HG02678 (cell line): ENCODE data around the gene ASIC2.

Experiments used
- ATAC-seq: cut with Tn5 transposase; IDR thresholded peaks from one replicate; pipeline ENCODE4 v1.9.1; 2021; ENCODE audit warnings: mild to moderate bottlenecking, moderate library complexity; ENCODE audit not compliant: unreplicated experiment

ASIC2 gene

DNA sequence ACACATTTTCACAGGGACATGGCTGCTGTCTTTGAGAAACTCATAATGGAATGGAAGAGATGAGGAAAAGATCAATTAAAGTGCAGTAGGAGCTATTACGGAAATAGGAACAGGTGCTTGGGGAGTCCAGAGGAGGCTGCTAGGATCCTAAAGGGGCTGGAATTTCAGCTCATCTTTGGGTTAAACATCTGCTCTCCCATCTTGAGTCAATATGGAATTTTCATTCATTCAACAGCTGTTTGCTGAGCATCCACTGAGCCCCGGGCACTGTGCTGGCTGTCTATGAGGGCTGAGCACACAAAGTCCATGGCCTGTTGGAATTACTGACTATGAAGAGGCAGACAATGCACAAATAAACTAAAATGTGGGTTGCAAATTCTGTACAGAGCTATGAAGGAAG, 47.9 kb downstream of the ASIC2 start:
- no peak for ATAC-seq

DNA sequence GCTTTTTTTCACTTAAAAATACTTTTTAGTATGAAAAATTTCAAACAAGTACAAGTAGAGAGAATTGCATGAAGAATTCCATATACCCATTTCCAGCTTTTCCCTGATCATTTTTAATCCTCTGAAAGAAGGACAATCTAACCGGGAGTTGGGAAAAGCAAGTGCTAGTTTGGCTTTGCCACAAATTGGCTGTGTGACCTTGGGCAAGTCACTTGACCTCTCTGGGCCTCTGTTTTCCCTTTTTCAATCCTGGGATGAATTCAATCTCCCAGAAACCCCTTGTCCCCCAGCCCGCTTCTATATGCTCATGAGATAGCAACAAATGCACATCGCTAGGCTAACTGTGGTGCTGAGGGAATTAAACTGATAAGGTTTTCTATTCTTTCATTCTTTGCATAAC, 49.4 kb downstream of the ASIC2 start:
- ATAC-seq = no peak

DNA sequence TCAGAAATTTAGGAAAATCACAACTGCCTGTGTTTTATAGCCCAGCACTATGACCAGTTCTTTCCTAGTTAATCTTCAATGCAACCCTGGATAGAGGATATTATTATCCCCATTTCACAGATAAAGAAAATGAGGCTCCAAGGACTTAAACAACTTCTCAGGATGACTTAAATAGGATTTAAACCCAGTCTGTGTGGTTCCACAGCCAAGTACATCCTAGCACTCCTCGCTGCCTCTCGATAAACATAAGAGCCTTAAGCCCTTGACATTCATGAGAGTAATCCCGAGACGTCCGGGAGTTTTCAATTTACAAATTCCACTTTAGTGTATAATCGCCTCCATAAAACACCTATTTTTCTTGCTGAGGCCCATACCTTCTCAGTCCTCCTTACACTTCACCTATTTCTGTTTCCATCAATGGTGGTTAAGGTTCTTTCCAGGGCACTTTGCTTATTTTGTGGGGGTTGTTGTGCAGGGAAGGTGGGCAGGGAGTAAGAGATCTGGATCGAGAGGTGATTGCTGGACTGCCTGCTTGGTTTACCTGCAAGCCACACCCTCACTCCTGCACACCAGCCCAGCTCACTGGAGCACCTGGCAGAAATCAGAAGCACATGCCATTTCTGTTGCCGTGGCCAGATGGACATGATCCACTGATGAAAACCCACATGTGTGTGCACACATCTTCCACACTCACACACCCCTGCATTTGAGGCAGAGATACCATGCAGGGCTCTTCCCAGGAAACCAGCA, 50.5 kb downstream of the ASIC2 start:
- no peak for ATAC-seq

DNA sequence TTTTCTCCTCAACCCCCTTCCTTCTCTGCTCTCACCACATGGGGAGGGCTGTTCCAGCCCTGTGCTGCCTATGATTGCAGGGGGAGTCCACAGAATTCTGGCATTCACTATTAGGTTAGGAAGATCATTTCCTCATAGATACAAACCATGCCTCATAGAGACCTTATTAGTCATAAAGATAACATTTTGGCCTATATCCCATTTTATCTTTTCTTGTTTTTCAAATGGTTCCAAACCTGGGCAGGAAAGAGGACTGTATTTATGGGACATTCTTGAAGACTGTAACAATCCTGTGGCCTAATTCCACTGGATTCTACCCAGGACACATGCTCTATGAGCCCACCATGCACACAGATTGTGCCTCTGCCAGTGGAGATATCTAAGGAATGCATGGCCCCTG, 51.7 kb downstream of the ASIC2 start:
- ATAC-seq = no peak

DNA sequence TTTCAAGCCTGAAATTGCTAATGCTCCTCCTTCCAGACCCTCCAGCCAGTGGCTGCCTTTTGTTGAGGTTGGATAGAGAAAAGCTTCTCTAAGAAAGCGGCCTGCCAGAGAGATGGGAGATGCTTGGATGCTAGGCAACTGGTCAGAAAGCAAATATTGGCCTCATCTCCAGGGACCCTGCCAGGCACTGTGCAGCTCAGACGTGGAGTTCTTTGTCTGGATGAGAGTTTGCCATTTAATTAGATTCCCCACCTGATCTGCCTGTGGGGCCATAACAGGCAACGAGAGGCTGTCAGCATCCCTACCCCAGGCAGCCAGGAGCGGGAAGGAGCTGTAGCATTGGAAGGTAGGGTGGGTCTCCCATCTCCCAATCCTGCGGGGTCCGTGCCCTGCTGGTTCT, 52.7 kb downstream of the ASIC2 start:
- ATAC-seq = no peak

DNA sequence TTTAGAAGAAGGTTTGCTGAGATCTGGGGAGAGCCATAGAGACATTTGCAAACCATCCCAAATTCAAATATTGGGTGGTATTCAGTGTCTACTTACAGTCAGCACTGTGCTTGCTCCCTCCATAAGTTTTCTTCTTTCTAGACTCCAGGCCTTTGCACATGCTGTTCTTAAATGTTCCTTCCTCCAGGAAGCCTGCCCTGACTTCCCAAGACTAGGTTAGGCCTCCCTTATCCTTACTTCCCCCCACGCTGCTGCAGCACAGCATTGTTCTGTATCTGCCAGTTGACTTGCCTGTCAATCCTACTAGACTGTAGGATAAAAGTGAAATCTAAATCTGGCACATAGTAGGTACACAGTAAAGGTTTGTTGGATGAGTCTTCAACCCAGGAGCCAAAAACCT, 53.4 kb downstream of the ASIC2 start:
- ATAC-seq = no peak

DNA sequence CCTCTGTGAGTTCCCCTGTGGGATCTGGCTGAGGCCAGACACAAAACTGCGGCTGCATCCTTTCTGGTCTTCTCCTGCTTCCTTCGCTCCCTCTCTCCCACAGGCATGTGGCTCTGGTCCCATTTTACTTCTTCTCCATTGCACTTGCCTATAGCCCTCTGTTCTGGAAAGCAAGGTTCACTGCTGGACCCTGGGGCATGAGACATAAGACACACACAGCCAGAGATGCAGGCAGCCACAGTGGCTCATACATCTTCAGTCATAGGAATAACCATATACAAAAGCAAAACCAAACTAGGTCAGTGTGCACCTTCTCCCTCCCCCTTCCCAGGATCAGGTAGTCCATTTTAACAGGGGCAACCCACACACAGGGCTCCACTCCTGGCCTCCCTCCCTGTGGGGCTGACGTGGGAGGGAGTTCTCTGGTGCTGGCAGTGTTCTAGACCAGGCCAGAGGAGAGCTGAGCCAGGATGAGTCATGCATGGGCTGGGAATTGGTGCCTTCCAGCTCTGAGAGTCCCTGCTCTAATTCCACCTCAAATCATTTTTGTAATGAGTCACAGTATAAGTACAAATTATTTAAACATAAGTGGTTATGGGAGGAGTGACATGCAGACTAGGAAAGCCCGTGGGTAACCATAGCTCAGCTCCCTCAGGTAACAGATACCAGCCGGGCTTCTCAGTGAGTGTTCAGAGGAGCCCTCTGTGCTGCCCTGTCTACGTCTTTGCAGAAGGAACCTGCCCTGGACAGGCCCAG, 58.0 kb downstream of the ASIC2 start:
- ATAC-seq = no peak

DNA sequence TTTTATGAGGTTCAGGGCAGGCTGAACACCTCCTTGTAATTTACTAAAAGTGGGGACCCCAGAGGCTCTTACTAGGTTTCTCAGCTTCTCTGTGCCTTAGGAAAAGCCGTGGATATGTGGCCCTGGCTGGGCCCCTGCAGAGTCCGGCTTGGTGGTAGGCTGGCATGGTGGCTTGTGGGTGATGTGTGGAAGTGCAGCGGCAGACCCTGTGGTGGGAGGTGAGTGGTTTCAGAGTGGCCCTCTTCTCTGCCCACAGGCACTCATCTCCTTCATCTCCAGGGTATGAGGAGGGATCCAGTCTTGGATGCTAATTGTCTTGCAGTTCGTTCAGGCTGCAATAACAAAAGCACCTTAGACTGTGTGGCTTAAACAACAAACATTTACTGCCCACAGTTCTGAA, 58.9 kb downstream of the ASIC2 start:
- ATAC-seq = no peak

DNA sequence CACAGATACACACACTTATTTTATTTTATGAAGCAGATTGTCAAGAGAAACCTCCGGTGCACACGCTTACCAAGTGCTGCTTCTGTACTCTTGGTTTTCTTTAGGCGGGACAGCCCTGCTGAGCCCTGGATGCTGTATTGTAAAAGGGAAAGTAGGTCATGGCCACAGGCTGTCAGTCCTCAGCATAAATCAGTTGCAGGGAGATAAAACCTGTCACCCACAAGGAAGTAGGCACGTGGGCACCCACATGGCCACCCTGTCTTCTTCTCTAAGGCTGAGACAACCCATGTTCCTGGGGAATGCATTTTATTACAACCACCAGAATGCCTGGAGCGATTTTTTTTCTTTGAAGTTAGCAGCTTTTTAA, 59.3 kb downstream of the ASIC2 start:
- no peak for ATAC-seq

DNA sequence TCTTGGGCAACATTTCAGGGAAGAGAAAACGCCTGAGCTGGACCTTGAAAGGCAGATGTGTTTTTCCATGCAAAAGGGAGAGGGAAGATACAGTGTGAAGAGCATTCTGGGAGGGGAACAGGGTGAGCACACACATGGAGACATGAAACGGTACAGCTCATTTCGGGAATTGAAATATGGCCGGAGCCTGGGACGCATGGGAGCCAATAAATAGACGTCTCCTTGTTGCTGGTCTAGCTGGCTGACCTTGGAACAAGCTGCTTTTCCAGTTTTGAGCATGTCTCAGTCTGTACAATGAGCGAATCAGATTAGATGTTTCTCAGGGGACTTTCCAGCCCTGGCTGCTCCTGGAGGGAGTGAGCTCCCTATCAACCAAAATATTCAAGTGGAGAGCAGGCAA, 63.6 kb downstream of the ASIC2 start:
- ATAC-seq = no peak

DNA sequence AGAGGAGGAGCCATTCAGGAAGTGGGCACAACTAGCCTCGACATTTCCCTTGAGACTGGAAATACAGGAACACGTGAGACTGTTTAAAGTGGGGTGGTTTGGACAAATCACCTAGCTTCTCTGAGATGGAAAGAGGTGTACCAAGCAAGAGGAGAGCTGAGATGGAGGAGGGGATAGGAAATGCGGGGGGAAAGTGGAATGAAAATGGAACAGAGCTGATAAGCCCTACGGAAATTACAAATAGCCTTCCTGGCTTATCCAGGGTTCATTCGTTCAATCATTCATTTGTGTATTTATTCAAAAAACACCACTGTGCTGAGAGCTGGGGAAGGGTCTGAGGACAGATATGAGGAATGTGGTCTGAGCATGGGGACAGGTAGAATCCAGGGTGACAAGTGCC, 64.1 kb downstream of the ASIC2 start:
- no peak for ATAC-seq

DNA sequence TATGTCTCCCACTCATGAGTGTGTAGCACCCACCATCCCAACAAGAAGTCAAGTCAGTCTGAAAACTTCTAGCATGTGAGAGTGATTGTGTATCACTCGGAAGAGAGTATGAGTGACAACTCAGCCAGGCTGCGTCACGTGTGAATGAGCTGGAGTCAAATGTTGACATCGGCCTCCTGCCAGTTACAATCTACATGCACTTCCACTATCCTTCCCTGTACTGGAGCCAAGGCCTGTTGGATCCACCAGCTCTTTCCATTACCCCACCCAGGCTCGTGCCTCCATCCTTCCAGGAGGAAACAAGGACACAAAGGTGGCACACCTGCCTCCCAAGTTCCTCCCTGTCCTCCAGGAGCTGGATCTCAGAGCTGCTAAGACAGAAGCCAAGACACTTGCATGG, 64.5 kb downstream of the ASIC2 start:
- no peak for ATAC-seq

DNA sequence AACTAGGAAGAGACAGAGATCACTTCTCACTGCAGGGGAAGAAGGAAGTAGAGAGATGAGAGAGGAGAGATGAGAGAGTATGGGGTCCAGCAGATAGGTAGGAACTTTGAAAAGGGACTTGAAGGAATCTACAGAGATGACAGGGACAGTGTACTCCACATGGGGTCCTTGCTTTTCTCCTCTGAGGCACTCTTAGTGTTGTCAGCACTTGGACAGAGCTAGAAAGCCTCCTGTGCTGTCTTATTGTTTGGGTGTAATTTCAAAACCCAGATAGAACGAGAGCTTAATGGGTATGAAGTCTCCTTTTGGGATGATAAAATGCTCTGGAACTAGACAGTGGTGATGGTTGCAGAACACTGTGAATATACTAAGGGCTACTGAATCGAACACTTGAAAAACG, 65.2 kb downstream of the ASIC2 start:
- ATAC-seq = no peak

DNA sequence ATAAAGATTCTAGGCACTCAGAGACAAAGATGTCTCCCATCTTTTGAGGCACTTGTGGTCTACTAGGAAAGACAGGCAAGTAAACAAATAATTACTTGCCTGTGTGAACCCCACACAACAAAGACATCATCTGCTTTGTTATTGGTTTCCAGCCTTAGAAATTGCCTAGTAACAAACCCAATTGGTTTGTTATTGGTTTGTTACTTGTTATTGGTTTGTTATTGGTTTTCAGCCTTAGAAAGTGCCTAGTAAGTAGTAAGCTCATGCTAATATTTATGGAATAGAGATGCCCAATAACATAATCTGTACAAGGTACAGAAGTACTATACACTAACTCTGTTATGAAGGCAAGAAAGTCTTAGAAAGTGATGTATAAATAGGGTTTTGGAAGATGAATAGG, 67.1 kb downstream of the ASIC2 start:
- ATAC-seq = no peak

DNA sequence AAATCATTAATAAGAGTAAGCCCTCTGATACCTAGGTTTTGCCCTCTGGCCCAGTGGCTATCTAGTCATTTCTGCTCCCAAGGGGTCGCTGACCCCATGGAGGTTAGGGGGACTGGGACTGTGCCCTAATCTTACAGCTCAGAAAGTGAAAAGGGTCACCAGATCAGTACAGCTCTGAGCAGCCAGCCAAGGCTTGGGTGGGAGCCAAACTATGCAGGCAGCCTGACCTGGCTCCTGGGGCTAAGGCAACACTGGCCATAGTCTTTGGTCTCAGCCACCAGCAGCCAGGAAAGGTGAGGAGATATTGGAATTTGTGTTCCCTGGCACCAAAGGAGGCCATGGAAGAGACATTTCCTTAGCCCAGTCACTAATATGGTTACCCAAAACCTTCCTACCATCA, 67.6 kb downstream of the ASIC2 start:
- no peak for ATAC-seq

DNA sequence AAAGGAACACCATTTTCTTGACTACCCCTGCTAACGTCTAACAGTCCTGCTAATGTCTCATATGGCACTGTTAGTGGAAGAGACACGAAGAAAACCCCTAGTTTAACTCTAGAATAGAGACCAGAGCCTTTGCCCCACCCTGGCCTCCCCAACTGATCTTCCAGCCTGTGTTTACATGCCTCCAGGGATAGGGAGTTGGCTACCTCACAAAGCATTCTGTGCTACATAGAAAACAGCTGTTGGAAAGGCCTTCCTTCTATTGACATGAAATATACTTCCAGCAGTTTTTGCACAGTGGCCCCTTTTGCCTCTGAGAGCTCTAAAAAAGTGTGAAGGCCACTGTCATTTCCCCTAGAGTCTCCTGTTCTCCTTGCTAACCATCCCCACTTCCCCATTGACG, 73.1 kb downstream of the ASIC2 start:
- ATAC-seq = no peak

DNA sequence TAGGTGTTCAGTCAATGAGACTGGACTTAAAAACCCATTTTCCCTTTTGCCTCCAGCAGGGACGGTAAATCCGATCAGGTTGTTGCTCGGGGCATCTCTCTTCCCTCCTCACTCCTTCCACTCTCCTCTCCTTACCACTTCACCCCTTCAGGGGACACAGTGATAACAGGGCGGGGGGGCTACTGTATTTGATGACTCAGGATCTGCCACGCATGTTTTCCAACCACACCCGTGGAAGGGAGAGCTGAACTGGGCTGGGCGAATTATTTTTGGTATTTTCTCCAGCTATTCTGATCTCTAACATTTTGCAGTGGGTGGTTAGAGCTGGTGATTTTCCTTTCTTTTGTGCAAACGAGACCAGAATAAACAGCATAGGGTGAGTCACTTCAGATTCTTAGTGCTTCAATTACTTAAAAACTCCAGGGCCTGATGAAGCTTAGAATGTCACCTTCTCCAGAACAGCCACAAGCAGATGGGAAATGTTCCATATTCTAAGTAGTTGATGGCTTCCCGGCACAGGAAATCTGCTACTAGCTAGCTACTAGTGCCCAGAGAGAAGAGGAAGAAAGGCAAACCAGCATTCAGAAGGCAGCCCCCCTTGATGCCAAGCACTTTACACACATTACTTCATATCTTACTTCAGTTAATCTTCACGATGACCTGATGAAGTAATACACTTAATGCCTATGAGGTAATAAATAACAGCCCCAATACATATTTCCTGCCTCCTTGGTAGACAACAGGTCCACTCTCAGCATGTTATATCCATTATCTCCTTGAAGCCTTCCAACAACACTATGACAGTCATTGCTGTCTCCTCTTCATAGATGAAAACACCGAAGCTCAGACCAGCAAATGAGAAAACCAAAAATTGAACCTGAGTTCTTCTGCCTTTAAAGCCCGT, 74.1 kb downstream of the ASIC2 start:
- ATAC-seq = no peak

DNA sequence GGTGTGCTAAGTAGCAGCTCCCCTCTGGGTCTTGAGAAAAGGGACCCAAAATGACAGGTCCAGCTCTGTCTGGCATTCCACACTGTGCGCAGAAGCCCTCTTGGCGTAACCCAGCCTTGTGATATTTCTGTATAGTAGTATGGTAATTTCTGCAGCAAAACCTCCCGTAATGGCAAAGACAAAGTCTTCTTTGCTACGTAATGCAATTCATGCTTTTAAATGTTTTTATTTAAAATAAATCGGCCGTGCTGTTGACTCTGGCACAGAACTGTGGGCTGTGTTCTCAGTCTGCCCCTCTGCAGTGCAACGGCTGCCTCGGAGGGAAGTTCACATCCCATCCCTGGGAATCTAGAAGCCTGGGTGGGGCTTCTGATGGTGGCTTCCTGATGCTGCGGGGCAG, 75.2 kb downstream of the ASIC2 start:
- ATAC-seq = no peak

DNA sequence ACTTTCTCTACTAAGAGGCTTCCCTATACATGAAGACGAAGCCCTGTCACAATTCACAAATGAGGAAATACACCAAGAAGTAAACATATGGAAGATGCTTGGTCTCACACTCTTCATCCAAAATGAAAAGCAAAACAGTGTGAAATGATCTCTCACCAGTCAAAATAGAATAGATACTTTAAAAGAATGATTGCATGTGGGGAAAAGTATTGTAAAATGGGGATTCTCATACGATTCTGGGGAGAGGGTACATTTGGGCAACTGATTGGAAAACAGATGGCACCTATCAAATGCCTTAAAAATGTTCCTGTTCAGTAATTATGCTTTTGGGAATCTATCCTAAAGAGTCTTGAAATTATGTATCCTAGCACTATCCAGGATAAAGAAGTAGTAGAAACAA, 78.1 kb downstream of the ASIC2 start:
- ATAC-seq = no peak

DNA sequence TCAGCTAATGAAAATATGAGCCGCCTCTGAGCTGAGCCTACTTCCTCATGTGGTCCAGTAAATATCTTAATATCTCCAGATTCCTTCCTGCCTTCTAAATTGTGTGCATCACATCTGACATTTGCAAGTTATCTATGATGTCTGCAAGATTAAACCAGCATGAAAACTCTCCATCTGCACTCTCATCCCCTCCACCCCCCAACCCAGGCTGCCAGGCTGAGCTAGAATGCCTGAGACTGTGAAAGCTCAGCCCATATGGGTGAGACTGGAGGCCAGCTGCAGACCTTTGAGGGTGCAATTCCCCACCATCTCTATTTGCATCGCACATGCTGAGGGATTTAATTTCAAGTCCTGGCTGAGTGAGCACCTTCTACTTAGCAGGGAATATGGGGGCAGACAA, 82.8 kb downstream of the ASIC2 start:
- ATAC-seq = no peak

DNA sequence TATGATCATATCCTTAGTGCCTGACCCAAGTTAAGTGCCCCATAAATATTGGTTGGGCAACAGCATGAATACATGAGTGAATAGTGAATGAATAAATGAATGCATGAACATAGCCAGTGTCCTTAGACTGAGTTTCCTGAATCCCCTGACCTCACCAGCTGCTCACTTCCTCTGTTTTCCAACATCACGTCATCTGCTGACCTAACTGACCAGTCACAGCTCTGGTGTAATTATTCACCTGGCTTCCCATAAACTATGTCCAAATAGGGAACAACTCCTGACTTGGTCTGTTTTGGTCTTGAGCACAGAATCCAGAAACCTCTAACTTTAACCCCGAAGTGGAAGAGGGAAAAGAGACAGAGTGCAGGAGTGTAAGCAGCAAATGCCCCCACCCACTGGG, 83.4 kb downstream of the ASIC2 start:
- ATAC-seq = no peak

DNA sequence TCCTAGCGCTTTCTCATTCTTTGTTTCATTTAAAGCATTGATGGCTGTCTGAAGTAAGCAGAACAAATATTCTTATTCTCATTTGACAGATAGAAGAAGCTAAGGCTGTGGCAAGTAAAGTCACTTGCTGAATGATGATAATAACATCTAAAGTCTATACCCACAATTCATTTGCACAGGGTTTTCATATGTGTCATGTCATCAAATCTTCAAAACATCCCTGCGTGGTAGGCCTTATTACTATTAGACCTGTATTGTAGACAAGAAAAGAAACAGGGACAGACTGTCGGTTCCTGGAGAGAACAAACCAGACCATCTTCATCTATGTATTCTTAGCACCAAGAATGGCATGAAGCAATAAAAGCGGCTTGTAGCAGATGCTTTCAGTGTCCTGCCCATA, 85.9 kb downstream of the ASIC2 start:
- no peak for ATAC-seq
